ENCODE results near the gene CFAP221.

GRCh38 chr2:119678021-119678656 lies 133.9 kb downstream of the CFAP221 start:
- no peak for TF ChIP-seq CTCF (IDR thresholded peaks at IDR 0.05; ENCODE audit: insufficient read depth, low read depth, low read length)
- no peak for TF ChIP-seq EZH2 (IDR thresholded peaks at IDR 0.05; ENCODE audit: insufficient read depth, low read length)

All from astrocyte (in vitro differentiated cells and primary cell).